Measurements from ENCODE around the gene PMM2.

PMM2 gene

DNA sequence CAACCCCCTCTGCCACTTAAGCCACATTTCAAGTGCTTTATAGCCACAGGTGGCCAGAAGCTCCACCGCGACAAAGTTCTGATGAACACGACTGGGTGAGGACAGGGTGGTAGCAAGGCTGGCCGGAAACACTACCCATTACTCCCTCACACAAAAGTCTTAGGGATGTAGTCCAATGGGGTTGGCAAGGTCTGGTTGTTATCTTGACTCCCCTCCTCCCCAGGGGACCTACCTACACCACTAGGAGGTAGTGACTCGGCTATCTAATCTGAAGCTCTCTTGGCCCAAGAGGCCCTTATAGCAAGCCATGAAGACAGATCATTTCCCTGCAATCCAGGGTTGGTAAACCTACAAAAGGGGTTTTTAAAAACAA, 92.9 kb downstream of the PMM2 start:
- no peak for DNase-seq

DNA sequence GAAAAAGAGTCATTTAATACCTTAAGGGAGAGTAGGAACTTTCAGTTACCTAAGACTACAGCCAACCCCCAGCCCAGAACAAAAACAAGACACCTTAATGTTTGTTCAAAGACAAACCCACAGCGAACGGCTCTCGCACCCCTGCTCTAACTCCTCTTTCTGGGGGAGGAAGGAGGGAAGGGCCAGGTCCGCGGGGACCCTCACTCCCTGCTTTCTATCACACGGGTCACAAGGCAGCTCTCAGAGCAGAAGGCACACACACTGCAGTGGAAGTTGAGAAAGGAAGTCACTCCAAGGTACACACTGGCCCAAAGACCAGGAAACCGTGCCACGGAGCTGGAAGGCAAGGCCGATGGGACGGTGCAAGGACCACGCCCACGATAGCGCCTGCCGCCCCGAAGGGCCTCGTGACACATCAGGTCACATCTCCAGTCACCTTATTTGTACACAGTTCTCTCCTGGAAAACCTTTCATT, 94.5 kb downstream of the PMM2 start:
- no peak for DNase-seq

DNA sequence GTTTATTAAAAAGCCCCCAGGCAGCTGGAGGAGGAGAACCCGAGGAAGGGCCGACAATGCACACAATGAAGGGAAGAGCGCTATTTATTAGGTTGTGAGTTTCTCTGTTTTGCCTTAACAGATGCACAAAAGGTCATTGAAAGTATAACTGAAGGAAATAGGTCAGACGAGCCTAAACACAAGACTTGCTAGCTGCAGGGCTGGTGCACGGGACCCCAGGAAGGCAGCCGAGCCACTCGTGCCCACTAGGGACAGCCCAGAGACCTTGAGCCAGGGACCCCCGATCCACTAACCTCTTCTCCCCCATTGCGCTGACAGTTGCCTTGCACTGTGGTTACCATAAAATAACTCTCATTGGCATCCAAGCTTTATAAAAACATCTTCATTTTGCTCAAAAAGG, 95.8 kb downstream of the PMM2 start:
- DNase-seq, result no peak

DNA sequence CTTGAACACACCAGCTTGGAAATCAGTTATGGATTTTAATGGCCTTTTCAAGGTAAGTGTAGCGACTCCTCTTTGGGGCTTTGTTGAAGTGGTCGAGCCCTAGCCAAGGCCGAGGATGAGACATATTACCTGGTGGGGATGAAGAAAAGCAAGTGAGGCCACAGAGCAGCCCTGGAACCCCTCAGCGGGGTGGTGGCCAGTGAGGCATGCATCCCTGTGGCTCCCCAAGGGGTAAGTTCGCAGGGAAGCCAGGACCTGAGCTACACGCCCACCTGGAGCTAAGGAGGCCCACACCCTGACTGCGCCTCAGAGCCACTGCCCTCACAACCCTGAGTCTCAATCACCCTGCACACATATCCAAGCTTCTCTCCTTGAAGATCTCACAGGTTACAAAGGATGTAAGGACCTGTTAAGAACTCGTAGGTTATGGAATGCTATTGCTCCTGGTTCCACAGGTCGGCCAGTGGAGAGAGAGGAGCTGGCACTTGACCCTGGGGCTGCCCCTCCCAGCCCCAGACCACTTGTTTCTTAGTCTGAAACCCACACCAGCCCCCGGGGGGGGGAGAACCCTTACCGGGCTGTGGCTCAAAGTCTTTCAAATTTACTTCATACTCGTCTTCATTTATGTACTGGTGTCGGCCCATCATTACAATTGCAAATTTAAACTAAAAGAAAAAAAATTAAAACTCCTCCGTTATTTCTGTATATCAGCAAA, 96.5 kb downstream of the PMM2 start:
- no peak for DNase-seq

DNA sequence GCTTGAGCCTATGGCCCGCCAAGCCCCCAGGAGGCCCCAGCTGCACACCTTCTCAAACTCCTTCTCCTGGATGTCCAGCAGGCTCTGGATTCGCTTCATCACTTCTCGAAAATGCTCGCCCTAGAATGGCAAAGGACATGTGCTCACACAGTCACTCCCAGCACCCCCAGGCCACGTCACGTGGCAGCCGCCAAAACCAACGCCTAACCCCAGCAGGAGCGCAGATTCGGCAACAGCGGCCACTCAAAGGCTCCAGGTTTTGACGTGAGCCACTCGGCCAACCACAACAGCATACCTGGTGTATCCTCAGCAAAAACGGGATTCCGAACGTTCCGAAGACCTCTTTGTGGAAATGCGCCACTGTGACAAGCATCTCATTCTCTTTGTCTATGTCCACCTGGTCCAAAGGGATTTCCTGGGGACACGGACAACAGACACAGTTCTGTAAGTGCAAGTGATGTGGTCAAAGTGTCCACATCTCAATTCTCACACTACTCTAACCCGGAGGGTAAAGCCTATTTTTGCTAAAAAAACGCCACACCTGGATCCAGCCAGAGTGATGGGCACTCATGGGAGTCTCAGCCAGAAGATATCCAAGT, 97.2 kb downstream of the PMM2 start:
- no peak for DNase-seq

DNA sequence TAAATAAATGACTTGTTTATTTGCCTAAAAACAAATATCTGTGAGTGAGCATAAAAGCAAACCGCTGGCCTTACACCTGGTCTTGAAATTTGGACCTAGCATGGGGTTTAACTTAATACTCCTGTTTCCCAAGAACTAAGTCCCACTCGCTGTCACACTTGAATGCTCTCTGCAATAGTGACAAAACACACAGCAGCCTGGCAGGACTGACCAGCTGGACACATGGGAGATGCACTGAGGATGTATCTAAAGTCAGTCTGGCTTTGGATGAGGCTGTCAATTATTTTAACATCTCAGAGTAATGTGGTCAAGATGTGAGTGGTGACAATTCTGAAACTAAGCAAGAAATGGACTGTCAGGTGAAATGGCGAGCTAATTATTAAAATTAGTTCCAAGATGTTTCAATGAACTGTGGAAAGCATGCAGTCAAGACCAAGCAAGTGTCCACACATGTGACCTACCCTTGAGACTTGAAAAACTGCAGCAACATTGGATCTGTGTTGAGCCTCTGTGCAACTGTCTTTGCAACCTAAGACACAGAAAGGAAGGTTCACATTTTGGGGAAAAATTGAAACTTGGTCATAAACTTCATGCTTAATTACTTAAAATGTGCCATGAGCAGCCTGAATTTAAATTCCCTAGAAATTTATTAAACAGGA, 101.2 kb downstream of the PMM2 start:
- no peak for DNase-seq
